ENCODE results near the gene PRIM2.
"Not testable (repeated sequence)": the region's sequence is repeated elsewhere in the genome, so short reads cannot be mapped to it uniquely, and the experiment has no call there.

The PRIM2 gene

DNA sequence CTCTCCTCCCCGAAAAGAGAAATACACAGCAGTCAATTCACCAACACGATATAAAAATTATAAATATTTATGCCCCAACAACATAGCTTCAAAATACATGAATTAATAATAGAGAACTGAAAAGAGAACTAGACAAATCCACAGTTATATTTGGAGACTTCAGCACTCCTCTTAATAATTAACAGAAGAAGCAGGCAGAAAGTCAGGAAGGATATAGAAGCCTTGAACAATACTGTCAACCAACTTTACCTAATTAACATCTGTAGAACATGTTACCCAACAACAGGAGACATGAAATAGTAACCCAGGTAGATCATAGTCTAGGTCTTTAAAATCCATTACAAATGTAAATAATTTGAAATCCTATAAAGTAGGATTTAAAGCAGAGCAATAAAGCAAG is 293.2 kb downstream of the PRIM2 start:
- not testable (repeated sequence) for DNase-seq (ENCODE audit: low read depth)

DNA sequence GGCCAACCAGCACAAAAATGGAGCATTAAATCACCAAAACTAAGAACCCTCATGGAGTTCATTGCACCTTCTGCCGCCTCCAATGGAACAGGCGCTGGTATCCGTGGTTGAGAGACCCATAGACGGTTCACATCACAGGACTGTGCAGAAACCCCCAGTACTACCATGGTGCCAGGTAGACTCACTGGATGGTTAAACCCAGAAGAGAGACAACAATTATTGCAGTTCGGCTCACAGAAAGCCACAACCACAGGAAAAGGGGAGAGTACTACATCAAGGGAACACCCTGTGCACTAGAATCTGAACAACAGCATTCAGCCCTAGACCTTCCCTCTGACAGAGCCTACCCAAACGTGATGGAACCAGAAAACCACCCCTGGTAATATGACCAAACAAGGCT is 301.5 kb downstream of the PRIM2 start:
- not testable (repeated sequence) for DNase-seq (ENCODE audit: low read depth)

DNA sequence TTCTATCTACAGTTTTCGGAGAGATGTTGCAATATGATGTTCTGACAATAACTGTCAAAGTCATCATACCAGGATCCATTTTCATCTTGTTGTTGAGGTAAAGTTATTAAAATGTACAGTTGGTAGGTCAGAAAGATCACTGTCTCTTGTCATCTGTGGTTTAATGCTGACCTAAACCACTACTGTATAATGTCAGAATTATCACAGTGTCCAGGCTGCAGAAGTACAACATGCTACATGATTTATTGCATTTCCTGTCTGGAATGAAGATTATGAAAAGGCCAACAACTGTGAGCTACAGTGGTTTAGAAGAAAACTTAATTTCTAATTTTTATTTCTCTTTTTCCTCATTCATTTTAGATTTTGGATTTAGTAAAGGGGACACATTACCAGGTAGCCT is 314.3 kb downstream of the PRIM2 start:
- not testable (repeated sequence) for DNase-seq (ENCODE audit: low read depth)

DNA sequence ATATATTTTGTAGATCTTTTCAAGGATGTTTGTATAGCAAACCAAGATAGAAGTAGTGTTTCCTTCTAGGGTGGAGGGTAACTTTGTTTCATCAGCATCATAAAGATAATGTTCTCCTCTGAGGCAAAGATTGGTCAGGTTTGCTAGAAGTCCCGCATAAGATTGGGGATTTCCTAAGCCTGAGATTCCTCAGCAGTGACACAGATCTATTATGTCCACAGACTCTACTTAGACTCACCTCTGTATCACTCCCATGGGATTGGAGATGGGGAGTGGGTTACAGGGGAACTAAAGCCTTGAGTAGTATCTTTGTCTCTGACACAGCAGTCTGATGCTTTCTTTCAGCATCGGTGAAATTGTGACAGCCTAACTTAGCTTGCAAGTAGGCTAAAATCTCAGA is 341.1 kb downstream of the PRIM2 start:
- DNase-seq (ENCODE audit: low read depth): not testable (repeated sequence)

DNA sequence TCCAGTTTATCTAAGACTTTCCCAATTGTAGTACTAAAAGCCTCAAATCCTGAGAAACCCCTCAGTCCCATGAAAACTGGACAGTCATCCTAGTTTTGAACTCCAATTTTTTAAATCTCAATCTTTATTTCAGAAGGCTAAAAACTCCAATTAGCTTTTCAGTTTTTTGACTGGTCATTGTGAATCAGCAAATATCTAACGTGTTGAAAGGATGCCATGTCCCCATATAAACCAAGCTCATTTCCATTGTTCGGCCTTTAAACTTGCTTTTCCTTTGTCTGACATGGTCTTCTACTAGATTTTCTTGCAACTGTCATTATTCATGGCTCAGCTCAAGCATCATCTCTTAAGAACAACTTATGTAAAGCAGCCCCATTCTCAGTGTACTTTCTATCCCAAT is 342.4 kb downstream of the PRIM2 start:
- DNase-seq (ENCODE audit: low read depth): not testable (repeated sequence)

DNA sequence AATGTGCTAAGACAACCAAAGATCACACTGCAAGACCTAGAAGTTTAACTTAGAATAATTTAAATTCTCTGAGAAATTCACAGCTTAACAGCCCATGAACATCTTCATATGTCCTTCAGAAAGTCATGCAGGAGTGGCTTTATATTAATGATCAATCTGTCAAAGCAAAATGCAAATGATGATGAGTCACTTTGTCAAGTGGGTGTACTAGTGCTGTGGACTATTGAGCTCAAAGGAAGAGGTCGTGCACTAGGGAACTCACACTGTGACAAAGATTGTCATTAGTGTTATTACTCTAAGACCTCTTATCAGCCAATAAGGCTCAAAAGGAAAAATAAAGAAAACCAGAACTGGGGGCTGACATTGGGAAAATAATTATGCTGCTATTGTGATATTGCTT is 343.5 kb downstream of the PRIM2 start:
- DNase-seq (ENCODE audit: low read depth): not testable (repeated sequence)

DNA sequence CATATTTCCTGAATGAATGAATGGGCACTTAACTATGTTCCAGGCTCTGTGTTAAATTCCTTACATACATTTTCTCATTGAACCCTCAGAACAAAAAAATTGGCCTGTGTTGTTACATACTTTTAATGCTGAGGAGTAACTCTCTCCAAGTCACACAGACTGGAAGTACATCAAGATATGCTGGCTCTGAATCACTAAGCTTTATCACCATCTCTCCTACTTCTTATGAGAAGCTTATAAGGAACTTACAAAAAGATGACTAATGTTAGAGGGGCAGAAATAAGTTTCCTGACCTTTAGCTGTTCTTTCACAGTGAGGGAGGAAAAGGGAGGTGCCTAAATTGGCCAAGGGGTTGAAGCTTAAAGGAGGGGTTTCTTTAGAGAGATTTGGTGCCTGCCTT is 350.7 kb downstream of the PRIM2 start:
- DNase-seq (ENCODE audit: low read depth): not testable (repeated sequence)

DNA sequence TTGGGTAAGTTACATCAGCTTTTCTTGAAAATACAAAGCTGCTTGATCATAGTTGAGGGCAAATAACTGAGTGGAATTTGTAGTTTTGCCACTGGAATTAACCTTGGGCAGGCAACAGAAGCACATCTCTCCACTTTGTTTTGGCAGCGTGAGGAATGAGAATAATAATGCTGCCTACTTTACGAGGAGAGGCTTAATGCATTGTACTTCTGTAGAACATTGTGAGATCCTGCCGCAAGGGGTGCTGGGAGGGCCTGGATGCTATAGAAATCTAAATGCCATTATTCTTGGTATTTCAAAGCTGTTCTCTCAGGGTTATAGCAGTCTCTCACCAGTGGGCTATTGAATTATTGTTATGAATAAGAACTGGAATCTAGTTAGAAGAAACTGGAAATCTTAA is 353.8 kb downstream of the PRIM2 start:
- DNase-seq (ENCODE audit: low read depth): not testable (repeated sequence)

DNA sequence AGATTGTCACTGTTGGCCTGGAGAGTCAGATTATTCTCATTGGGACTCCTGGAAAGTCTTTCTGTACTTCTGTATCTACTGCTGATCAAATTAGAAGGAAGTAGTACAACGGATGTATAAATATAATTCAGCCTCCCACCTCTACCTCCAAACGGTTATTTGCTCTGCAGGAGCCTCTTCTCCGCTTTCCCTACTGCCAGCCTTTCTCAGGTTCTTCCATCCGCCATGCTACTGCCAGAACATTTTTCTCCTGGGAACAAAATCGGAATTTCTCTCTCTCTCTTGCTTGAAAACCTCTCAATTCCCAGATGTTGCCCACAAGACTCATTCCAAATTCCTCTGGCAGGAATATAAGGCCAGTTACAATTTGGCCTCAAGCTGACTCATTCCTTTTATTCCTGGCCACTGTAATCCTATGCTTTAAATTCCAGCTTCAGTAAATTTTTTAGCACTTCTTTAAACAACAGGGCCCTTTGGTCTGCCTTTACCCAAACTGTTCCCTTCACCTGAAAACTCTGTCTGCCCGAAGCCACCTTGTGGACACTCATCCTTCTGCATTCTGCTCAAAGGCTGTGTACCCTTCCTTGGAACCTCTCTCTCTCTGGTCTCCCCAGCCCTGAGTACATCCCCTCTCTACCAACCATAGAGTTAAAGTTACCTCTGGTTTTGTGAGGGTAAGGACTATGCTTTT is 354.7 kb downstream of the PRIM2 start:
- DNase-seq (ENCODE audit: low read depth): peak; percentile 4

DNA sequence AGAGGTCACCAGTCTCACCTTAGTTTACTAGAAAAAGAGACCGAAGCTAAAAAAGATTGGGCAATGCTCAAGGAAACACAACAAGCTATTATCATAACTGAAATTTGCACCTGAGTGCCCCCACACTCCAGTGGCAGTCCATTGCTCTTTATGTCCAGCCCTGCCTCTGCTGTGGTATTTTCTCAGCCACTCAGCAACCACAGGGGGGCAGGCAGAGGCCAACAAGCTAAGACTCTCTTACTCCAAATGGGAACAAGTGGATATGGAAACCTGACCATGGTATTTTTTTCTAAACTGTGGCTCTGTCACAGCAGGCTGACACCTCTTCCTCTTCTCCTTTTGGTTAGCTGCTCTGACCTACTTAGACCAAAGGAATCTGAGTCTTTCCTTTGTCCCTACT is 355.9 kb downstream of the PRIM2 start:
- not testable (repeated sequence) for DNase-seq (ENCODE audit: low read depth)

DNA sequence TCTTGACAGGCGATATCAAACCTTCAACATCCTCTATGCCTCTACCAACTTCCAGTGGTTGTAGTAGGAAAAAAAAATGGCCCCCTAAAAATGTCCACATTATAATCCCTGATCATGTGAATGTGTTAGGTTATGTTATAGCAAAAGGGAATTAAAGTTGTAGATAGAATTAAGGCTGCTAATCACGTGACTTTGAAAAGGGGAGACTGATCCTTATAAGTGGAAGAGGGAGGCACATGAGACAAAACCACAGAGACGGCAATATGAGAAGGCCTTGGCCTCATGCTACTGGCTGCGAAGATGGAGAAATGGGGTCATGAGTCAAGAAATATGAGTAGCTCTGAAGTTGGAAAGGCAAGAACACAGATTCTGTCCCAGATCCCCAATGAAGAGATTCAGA is 358.0 kb downstream of the PRIM2 start:
- DNase-seq (ENCODE audit: low read depth): not testable (repeated sequence)

DNA sequence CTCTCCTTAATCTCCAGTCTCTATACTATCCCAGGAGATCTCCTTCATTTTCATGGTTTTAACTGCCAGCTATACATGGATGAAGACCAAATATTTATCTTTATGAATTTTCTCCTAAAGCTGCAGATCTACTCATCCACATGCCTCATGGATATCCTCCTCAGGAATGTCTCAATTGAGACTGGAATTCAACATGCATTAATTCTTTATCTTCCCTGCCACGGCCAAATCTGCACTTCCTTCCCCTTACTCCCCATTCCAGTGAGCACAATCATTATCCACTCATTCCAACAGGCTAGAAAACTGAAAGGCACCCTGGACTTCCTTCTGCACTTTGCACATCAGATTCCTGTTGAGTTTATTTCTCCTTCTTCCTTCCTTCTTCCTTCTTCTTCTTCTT is 379.0 kb downstream of the PRIM2 start:
- DNase-seq (ENCODE audit: low read depth): not testable (repeated sequence)

Measured in HS-27A (cell line).